T follicular helper cell (primary cell): Measurements from ENCODE around the gene SERPINF2.
"Not testable (repeated sequence)": the region's sequence is repeated elsewhere in the genome, so short reads cannot be mapped to it uniquely, and the experiment has no call there.

Experiments used
- DNase-seq: peaks from one replicate; pipeline ENCODE4 v3.0.0-alpha.2; 2020; ENCODE audit warnings: low read depth

The SERPINF2 gene

GRCh38 chr17:1789936-1790335, 47.3 kb downstream of the SERPINF2 start:
- DNase-seq, result no peak

DNA sequence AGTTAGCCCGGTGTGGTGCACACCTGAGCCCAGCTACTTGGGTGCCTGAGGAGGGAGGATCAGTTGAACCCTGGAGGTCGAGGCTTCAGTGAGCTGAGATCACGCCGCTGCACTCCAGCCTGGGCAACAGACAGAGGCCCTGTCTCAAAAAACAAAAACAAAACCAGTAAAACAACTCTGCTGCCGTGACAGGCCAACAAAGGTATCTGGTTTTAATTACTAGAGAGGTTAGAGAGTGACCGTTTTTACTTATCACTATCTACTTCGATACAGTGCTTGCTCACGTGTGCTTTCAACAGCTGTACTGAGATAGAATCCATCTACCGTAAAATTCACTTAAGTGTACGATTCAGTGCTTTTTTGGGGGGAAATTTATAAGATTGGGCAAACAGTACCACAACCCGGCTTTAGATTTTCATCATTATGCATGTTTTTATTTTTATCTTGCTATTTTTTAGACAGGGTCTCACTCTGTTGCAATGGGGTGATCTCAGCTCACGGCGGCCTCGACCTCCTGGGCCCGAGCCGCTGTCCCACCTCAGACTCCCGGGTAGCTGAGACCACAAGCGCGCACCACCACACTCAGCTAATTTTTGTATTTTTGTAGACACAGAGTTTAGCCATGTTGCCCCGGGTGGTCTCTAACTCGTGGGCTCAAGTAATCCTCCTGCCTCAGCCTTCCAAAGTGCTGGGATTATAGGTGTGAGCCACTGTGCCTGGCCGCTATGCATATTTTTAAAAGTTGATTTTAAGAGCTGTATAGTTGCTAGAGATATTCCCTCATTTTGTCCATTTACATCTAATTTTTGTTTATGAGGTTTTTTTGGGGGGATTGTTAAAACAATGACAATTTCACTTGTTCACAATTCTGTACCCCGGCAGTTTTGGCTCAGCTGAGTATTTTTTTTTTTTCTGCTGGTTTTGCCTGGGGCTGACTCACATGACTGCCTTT, 50.1 kb downstream of the SERPINF2 start:
- no peak for DNase-seq

DNA sequence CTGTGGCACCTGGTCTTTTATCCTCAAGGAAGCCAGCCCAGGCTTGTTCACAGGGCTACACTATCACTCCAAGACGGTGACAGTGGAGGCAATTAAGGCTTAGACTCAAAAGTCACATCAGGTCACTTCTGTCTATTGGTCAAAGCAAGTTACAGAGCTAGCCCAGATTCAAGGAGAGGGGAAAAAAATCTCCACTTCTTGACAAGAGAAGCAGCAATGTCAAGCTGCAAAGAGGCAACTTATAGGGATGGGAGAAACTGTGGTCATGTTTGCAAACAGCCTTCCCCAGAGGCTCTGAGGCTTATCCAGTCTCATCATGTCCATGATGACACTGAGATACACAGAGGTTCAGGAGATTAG, 50.8 kb downstream of the SERPINF2 start:
- DNase-seq, result no peak

GRCh38 chr17:1796800-1797199, 54.1 kb downstream of the SERPINF2 start:
- DNase-seq, result no peak

GRCh38 chr17:1797323-1797722, 54.7 kb downstream of the SERPINF2 start:
- no peak for DNase-seq

GRCh38 chr17:1797846-1798245, 55.2 kb downstream of the SERPINF2 start:
- DNase-seq, result not testable (repeated sequence)

GRCh38 chr17:1800240-1800639, 57.6 kb downstream of the SERPINF2 start:
- DNase-seq, result no peak

- DNase-seq, result no peak
Observed at GRCh38 chr17:1800712-1801111, 58.0 kb downstream of the SERPINF2 start.

DNA sequence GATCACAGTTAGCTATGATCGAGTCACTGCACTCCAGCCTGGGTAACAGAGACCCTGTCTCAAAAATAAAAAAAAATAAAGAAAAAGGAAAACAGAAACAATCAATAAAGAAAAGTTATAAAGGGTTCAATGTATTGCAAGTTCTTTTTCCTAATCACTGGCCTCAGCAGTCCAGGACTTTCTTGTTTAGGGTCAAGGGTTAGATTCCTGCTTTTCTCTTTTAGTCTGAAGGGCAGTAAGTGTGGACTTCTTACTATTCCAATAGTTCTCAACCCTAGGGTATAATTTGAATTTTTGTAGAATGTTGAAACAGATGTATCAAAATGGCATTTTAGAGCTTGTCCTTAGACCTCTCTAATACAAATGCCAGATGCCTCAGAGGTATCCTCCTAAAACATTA, 59.8 kb downstream of the SERPINF2 start:
- DNase-seq, result no peak

DNA sequence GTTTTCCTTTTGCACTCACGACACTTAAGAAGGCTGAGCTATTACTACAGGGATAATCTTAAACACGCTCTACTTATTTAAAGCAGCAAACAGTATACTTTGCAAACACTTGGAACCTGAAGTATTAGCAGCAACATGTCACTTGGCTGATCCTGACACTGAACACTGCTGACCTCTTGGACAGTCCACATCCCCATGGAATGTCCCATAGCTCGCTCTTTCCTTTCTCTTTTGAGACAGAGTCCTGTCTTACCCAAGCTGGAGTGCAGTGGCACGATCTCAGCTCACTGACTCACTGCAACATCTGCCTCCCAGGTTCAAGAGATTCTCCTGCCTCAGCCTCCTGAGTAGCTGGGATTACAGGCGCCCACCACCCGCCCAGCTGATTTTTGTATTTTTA, 60.6 kb downstream of the SERPINF2 start:
- no peak for DNase-seq
